OCI-LY3 (cell line): ENCODE data around the gene BANF2.

Experiments used
- EZH2phosphoT487 ChIP-seq: fragments of 200-600 bp; shearing (Covaris generic); IDR thresholded peaks from 2 replicates; pipeline ENCODE4 v1.6.1; 2018; ENCODE audit warnings: antibody characterized with exemption, mixed run types, low read depth
- TF ChIP-seq, protein P1 (sequence below): fragments of 200-600, 300-600 bp; sonication (generic); IDR thresholded peaks from 2 replicates; pipeline ENCODE4 v1.5.1; 2014; ENCODE audit warnings: antibody characterized with exemption, low read length, low read depth

DNA sequence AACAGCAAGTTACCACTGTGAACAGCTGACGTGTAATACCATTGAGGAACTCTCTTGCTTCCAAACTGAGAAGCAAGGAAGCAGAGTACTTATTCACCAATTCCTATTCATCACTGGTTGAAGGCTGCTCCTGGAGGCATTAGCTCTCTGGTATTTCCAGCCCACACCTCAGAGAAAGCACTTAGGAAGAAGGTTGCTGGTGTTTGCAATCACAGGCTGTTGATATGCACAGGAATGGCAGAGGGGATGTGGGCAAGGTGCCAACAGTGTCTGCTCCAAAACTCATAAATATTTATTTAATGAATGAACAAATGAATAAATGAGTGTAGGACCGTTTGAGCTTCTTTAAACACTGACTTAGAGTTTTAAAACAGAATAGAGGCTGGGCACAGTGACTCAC lies 10.8 kb upstream of the BANF2 start:
- TF ChIP-seq, protein P1, sequence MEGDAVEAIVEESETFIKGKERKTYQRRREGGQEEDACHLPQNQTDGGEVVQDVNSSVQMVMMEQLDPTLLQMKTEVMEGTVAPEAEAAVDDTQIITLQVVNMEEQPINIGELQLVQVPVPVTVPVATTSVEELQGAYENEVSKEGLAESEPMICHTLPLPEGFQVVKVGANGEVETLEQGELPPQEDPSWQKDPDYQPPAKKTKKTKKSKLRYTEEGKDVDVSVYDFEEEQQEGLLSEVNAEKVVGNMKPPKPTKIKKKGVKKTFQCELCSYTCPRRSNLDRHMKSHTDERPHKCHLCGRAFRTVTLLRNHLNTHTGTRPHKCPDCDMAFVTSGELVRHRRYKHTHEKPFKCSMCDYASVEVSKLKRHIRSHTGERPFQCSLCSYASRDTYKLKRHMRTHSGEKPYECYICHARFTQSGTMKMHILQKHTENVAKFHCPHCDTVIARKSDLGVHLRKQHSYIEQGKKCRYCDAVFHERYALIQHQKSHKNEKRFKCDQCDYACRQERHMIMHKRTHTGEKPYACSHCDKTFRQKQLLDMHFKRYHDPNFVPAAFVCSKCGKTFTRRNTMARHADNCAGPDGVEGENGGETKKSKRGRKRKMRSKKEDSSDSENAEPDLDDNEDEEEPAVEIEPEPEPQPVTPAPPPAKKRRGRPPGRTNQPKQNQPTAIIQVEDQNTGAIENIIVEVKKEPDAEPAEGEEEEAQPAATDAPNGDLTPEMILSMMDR = no peak
- TF ChIP-seq EZH2phosphoT487 = no peak
